GM21367 (cell line): ENCODE results near the gene NOS3.
"Not testable (repeated sequence)": the region's sequence is repeated elsewhere in the genome, so short reads cannot be mapped to it uniquely, and the experiment has no call there.

Source experiments
- ATAC-seq: cut with Tn5 transposase; IDR thresholded peaks from one replicate; pipeline ENCODE4 v1.9.1; 2021; ENCODE audit not compliant: unreplicated experiment

Gene NOS3

DNA sequence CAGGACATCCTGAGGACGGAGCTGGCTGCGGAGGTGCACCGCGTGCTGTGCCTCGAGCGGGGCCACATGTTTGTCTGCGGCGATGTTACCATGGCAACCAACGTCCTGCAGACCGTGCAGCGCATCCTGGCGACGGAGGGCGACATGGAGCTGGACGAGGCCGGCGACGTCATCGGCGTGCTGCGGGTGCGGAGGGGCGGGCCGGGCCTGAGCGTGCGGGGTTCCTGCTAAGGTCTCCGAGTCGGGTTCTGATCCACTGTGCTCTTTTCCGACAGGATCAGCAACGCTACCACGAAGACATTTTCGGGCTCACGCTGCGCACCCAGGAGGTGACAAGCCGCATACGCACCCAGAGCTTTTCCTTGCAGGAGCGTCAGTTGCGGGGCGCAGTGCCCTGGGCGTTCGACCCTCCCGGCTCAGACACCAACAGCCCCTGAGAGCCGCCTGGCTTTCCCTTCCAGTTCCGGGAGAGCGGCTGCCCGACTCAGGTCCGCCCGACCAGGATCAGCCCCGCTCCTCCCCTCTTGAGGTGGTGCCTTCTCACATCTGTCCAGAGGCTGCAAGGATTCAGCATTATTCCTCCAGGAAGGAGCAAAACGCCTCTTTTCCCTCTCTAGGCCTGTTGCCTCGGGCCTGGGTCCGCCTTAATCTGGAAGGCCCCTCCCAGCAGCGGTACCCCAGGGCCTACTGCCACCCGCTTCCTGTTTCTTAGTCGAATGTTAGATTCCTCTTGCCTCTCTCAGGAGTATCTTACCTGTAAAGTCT lies 23.1 kb downstream of the NOS3 start:
- ATAC-seq, result peak; percentile 56

DNA sequence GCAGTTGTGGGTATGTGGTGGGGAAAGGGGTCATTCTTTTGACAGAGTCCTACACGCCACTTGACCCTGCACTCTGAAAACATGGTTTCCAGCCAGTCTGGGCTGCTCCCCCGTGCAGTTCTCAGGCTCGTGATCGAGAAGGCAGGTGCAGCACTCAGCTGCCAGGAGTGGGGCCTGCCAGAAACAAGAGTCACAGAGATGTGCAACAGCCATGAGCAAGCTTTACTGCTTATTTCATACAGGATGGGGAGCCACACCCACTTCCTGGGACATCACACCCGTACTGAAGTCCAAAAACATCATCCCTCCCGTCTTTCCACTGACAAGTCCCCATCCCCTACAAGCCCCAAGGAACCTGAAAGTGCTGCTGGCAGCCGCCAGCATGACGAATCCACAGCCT lies 24.1 kb downstream of the NOS3 start:
- ATAC-seq, result no peak

DNA sequence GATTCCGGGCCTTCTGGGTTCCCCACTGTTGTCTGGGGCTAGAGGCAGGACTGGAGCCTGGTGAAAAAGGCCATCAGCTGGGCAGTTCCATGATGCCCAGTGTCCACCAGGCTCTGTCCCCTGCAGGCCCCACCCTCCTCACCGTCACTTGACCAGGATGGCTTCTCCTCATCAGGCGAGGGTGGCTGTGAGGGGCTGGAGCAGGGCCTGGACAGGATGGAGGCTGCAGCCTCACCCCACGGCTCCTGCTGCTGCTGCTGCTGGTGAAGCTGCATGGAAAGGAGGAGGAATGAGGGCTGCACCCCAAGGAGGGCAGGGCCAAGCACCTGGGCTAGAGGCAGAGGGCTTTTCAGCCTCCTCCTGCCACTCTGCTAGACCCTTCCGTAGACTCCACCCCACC lies 25.1 kb downstream of the NOS3 start:
- ATAC-seq, result no peak

DNA sequence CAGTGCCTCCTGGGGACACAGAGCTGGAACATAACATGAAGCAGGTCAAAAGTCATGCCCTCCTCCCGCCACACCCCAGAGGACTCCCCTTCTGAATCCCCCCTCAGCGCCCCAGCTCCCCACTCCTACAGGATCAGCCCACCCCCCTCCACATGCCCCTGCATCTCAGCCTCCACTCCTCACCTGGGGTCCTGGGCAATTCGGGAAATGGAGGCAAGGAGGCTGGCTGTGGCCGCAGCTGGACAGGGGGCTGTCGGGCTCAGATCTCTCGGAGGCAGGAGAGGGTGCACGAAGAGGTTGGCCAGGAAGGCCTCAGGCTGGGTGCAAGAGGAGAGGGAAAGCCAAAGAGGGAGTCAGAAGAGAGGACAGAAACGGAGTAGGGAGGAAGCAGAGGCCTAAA lies 25.7 kb downstream of the NOS3 start:
- ATAC-seq, result no peak

DNA sequence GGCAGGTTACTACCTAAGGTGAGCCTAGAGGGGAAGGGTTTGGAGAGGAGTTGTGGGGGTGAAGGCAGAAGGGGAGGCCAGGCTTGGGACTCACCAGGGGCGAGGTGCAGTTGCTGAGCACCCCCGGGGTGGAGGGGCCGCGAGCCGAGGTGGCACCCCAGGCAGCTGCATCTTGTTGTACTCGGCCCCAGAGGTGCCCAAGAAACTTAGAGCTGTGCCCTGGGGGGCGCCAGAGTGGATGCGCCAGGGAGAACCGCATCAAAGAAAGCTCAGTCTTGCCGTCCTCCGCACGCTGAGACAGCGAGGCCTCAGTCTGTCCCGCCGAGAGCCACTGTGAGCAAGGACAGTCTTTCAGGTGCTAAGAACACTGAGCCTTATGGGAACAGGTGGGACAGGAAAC lies 26.1 kb downstream of the NOS3 start:
- ATAC-seq, result no peak

DNA sequence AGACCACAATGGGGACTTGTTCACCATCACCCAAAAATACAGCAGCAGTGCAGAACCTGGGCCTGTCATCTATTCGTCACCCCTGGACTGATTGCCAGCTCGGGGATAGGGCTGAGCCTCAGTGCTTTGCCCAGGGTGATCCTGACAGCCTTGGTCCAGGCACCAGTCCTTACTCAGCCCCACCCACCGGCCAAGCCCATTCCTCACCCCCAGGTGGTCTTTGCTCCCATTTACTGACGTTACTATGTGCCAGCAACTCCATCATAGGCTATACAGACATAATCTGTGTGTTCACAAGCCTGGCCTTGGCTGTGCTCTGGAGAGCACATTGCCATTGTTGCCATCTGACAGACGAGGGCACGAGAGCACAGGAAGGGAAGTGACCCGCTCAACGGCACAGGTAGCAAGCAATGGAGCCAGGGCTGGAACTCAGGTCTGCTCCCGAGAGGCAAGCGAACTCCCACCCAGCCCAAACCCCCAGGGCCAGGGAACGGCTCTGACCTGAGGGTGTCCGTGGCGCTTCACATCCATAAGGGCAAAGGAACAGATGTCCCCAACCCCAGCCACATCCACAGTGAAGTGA lies 26.6 kb downstream of the NOS3 start:
- ATAC-seq, result no peak

DNA sequence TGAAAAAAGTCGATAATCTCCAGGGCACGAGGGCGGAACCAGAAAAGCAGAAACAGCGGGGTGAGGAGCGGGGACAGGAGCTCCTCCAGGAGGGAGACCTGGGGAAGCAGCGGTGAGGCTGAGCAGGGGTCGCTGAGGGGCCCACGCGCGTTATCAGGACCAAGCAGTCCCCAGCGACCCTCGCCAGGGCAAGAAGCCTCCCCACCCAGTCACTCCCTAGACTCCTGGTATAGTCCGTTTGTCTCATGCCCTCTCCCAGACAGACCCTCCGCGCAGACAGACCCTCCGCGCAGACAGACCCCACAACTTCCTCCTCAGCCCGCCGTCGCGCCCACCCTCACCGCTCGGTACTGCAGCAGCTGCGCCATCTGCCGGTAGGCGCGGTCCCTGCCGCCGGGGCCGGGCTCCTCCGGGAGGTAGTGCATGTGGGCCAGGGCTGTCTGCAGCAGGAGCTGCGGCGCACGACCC lies 27.2 kb downstream of the NOS3 start:
- no peak for ATAC-seq

DNA sequence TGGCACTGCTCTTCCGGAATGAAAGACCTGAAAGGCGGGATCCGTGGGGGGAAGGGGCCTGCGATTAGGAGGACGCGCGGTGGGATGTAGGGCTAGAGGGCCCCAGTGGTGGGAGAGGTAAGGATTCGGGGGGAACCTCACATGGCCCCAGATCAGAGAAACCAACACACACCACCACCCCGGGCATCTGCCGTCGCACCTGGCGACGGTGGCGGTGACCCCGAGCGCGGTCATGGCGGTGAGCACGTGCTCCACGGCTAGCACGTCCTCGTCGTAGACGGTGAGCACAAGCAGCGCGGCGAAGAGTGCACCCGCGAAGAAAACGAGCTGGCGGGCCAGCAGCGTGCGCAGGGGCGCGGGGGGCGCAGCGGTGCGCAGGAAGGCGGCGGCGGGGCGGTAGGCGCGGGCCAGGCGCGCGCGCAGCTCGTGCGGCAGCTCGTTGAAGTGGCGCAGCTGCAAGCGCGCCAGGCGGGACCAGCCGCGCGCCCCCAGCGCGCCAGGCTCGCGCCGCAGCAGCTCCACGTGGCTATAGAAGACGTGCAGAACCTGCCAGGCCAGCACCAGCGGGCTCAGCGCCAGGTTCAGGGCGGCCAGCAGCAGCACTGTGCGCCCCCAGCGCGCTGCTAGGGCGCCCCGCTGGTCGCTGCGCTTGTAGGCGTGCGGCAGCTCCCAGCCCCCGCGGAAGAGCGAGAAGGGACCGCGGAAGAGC lies 27.8 kb downstream of the NOS3 start:
- no peak for ATAC-seq

DNA sequence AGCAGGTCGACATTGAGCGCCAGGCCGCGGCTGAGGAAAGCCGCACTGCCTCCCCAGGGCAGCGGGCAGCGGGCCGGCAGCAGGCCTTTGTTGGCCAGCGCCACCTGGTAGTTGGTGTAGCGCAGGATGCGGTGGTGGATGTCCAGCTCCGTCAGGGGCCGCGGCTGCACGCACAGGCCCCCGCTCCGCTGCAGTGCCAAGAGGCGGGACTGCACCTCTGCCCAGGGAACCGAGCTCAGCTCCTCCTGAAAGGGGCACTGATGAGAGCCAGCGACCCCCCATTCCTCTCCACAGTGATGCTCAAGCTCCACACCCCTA lies 28.3 kb downstream of the NOS3 start:
- ATAC-seq, result no peak

DNA sequence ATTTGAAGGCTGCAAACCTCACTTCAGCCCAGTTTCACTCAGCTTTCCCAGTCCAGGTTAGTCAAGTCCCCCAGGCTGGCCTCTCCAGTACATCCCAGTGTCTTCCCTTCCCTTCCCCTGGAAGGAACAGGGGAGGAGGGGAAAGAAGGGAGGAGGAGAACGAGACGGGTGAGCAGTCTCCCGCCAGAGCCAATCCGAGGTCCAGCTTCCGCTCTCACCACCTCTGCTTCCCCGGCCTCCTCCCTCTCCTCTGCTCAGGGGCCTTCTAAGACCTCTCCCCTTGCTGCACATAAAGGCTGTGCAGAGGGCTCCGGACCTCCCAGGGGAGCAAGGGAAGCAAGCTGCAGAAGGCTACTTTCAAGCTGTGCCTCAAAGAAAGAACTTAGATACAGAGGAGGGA lies 29.4 kb downstream of the NOS3 start:
- no peak for ATAC-seq

DNA sequence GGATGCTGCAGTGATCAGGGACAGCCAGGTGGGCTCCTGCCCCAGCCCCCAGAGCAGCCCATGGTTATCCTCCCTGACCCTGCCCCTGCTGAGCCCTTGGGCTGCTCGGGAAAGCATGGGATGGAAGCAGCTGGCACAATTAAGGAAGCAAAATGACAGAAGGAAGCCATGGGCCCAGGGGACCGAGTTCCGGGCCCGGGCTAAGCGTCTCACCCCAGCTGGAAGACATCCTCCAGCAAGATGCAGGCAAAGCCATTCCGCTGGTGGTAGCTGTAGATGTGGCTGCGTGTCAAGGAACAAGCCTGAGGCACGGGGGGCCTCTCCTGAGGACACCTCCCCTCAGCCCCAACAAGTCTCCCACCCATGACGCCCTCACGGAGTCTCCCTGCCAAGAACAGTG lies 32.4 kb downstream of the NOS3 start:
- no peak for ATAC-seq

DNA sequence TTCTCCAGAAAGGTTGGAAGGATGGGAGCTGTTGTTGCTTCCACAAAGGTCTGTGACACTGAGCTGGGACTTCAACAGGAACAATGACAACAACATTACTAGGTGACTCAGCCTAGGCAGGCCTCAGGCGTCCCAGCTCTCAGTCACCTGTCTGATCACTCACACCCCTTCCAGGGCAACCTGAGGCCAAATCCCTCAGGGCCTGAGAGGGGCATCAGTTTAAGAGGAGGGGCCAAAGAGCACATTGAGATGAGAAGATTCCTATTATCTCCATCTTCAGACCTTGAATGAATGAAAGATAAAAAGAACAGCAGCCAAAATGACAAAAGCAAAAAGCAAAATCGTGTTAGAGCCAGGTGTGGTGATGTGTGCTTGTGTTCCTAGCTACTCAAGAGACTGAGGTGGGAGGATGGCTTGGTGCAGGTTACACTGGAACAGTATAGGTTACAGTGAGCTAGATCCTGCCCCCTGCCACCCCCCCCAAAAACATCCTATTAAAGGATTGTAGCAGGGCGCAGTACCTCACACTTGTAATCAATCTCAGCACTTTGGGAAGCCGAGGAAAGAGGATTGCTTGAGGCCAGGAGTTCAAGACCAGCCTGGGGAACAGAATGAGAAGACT lies 33.7 kb downstream of the NOS3 start, which contains the start of gene ATG9B:
TSS of gene ATG9B (minus strand) at position 60 of the 622 bp plus-strand sequence. CDS start 71 bp downstream, outside the sequence.
- ATAC-seq, result no peak

DNA sequence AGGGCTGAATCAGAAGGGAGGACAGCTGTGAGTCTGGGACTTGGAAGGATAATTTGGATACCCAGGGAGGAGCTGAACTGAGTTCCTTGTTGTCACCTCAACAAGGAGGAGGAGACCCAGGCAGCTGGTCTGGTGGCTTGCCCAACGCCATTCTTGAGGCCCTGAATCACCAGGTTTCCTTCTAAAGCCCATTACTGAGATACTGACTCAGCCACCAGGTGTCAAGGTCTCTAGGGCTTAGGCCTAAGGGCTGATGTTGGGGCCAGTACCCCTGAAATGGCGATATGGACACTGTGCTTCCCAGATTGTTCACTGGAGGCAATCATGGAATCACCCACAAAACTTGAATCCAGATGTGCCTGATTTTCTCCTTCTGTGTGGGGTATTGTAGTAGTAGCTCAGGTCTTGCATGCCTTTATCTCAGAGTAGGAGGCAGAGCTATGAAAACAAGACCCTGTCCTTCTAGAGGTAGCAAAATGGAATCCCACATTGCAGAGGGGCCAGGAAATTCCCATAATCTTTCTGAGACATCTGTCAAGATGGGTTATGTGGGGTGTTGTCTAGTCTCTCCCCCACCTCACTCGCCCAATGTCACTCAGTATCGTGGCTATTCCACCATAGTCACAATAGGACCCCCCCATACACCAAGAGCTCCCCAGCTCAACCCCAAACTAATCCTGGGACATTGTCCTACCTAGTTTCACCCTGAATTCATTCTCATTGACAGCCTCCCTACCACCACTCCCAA lies 35.3 kb downstream of the NOS3 start:
- ATAC-seq, result no peak

DNA sequence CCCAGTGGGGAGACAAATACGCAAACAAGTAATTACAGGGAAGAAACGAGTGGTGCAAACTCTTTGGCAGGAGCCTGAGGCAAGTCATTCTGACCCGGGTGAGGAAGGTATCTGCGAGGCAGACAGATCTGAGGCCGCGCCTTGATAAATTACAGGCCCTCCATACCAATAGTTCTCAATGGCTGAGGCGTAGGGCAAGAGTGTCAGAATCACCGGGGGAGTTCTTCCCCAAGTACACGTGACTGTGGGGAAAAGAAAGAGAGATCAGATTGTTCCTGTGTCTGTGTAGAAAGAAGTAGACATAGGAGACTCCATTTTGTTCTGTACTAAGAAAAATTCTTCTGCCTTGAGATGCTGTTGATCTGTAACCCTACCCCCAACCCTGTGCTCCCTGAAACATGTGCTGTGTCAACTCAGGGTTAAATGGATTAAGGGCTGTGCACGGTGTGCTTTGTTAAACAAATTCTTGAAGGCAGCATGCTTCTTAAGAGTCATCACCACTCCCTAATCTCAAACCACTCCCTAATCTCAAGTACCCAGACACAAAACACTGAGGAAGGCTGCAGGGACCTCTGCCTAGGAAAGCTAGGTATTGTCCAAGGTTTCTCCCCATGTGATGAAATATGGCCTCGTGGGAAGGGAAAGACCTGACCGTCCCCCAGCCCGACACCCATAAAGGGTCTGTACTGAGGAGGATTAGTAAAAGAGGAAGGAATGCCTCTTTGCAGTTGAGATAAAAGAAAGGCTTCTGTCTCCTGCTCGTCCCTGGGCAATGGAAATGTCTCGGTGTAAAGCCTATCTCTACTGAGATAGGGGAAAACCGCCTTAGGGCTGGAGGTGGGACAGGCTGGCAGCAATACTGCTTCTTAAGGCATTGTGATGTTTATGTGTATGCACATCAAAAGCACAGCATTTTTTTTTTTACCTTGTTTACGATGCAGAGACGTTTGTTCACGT lies 36.2 kb downstream of the NOS3 start:
- ATAC-seq, result not testable (repeated sequence)

DNA sequence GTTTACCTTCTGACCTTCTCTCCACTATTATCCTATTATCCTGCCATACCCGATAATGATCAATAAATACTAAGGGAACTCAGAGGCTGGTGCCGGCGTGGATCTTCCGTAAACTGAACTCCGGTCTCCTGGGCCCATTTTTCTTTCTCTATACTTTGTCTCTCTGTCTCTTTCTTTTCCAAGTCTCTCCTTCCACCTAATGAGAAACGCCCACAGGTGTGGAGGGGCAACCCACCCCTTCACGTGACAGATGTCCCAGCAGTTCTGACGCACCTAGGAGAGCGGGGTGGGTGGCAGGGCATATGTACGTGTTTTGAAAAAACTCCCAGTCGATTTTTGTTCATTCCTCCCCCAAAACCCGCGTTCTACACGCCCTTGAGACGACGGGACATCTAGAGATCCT lies 36.9 kb downstream of the NOS3 start:
- not testable (repeated sequence) for ATAC-seq

DNA sequence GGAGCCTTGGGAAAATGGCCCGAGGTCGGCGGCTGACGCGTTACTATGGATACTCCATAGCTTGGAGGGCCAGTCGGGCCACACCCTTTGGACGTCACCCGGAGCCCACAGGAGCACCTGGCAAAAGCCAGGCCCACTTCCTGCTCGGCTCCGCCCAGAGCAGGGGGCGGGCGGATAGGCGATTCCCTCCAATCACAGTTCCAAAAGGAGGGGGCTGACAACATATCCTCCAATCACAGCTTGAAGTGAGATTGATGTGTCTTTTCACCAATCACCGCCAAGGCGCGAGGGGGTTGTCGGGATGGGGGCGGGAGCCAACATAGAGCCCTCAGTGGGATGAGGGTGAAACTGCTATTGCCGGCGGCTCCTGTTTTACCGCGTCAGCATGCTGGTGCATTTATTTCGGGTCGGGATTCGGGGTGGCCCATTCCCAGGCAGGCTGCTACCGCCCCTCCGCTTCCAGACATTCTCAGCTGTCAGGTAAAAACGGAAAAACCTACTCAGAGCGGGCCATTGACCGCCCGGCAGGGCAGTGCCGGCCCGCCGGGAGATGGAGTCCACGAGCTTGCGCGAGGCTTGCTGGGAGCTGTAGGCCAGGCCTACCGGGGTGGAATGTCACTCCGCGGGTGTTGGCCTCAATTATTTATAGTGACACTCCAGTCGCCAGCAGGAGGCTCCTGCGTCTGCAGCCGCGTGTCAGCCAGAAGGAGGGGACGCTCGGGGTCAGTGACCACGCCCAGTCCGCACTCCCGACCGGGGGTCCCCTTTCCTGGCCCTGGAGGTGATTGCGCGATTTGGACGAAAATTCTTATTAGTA lies 37.5 kb downstream of the NOS3 start, which contains the start of gene ABCB8:
TSS of gene ABCB8 (plus strand) at position 320 of the 817 bp plus-strand sequence. CDS start at position 386, 66 bp downstream.
- ATAC-seq, result peak; percentile 95

DNA sequence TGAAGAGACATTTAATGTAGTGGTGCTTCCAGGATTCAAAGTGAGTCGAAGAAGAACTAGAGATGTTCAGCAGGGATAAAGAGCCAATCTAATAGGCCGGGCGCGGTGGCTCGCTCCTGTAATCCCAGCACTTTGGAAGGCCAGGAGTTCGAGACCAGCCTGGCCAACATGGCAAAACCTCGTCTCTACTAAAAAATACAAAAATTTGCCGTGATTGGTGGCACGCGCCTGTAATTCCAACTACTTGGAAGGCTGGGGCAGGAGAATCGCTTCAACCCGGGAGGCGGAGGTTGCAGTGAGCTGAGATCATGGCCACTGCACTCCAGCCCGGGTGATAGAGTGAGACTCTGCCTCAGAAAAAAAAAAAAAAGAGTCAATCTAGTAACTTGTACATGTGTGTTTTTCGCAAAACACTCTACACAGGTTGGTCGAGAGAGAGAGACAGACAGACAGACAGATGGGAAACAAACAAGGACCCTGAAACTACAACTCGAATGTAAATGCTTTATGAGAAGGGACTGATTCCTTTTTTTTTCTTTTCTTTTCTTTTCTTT lies 38.2 kb downstream of the NOS3 start:
- ATAC-seq, result no peak

DNA sequence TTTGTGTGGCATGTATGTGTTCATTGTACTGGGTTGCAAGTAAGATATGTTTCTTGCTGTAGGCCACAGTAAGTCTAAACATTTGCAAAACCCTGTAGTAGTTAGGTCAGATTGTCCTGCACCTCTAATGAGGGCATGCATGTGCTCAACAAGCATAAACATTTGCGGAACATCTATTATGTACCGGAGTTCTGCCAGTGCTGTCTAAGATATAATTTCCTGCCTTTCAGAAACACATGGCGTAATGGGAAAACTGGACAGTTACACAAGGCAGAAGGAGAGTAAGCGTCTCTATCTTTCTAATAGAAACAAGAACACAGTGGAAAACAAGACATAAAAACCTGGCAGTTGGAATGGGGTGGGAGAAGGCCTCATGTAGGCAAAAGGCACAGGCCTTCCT lies 40.2 kb downstream of the NOS3 start:
- no peak for ATAC-seq
